HepG2 (cell line): ENCODE results near the gene UGT1A8. TPM values are rescaled to one million over a fixed set of nuclear protein-coding genes. Genes with fewer than 3 reads are reported as not detected.

Experiments used
- ARHGAP35 ChIP-seq: sonication (generic); formaldehyde crosslinking; IDR thresholded peaks from 2 replicates; pipeline ENCODE4 v1.9.0; 2022; ENCODE audit warnings: mild to moderate bottlenecking, inconsistent platforms, moderate library complexity, missing genetic modification reagents, borderline replicate concordance
- ATF4 ChIP-seq, 2 experiments: fragments of 450-650 bp in 1 of 2; sonication (generic) in 1 of 2; formaldehyde crosslinking; IDR thresholded peaks; 2 replicates each; pipeline versions ENCODE4 v1.5.0 to v1.8.0; 2020 to 2022; ENCODE audit warnings: mild to moderate bottlenecking in 1 of 2, missing genetic modification reagents in 1 of 2
- ATRX ChIP-seq: sonication (generic); formaldehyde crosslinking; IDR thresholded peaks from 2 replicates; pipeline ENCODE4 v1.4.0; 2020; ENCODE audit warnings: missing genetic modification reagents, borderline replicate concordance
- JUND ChIP-seq: sonication (generic); formaldehyde crosslinking; IDR thresholded peaks from 2 replicates; pipeline ENCODE4 v1.8.0; 2022; ENCODE audit warnings: mild to moderate bottlenecking, missing genetic modification reagents
- KIAA2018 ChIP-seq: sonication (generic); formaldehyde crosslinking; IDR thresholded peaks from 2 replicates; pipeline ENCODE4 v1.5.0; 2020; ENCODE audit warnings: mild to moderate bottlenecking, missing genetic modification reagents, borderline replicate concordance
- MEIS2 ChIP-seq: sonication (generic); formaldehyde crosslinking; IDR thresholded peaks from 2 replicates; pipeline ENCODE4 v1.9.0; 2021; ENCODE audit warnings: mild to moderate bottlenecking, missing genetic modification reagents
- NFIB ChIP-seq: sonication (generic); formaldehyde crosslinking; IDR thresholded peaks from 2 replicates; pipeline ENCODE4 v1.9.0; 2021; ENCODE audit warnings: missing genetic modification reagents, mild to moderate bottlenecking, borderline replicate concordance
- PLRG1 ChIP-seq: fragments of 450-650 bp; conservative IDR thresholded peaks from 2 replicates; pipeline ENCODE4 v1.6.1; 2016
- PRPF4 ChIP-seq: fragments of 200-400 bp; formaldehyde crosslinking; IDR thresholded peaks from 2 replicates; pipeline ENCODE4 v1.6.1; 2016; ENCODE audit warnings: low read length, low read depth; ENCODE audit not compliant: poor library complexity, severe bottlenecking
- RBM22 ChIP-seq: fragments of 200-400 bp; formaldehyde crosslinking; optimal IDR thresholded peaks from 2 replicates; pipeline ENCODE3; 2017; ENCODE audit warnings: mild to moderate bottlenecking, low read length, moderate library complexity
- RFX3 ChIP-seq: IDR thresholded peaks from 2 replicates; pipeline ENCODE4 v1.6.1; 2016; ENCODE audit warnings: missing biosample characterization, missing genetic modification reagents
- SAFB2 ChIP-seq: sonication (generic); formaldehyde crosslinking; IDR thresholded peaks from 2 replicates; pipeline ENCODE4 v1.5.1; 2020; ENCODE audit warnings: missing genetic modification reagents, low read depth, mild to moderate bottlenecking, borderline replicate concordance
- SIN3B ChIP-seq: fragments of 150-350 bp; IDR thresholded peaks from 2 replicates; pipeline ENCODE4 v1.6.1; 2014; ENCODE audit warnings: low read length
- TCF12 ChIP-seq, 2 experiments: fragments of 450-650 bp in 1 of 2; sonication (generic) in 1 of 2; formaldehyde crosslinking in 1 of 2; IDR thresholded peaks; 2 replicates each; pipeline versions ENCODE4 v1.6.1 to v1.8.0; 2017 to 2022; ENCODE audit warnings: antibody characterized with exemption in 1 of 2, mild to moderate bottlenecking in 1 of 2, missing genetic modification reagents in 1 of 2, moderate library complexity in 1 of 2
- ZNF331 ChIP-seq: sonication (generic); formaldehyde crosslinking; IDR thresholded peaks from 2 replicates; pipeline ENCODE4 v1.4.0; 2020; ENCODE audit warnings: missing genetic modification reagents
- ZNF703 ChIP-seq: sonication (generic); formaldehyde crosslinking; IDR thresholded peaks from 2 replicates; pipeline ENCODE4 v1.5.1; 2020; ENCODE audit warnings: missing genetic modification reagents, mild to moderate bottlenecking, moderate library complexity, borderline replicate concordance
- polyA plus RNA-seq, 8 experiments: library from polyadenylated mRNA; depleted of rRNA in 3 of 8; stranded (reverse) in 7 of 8; unstranded in 1 of 8; fragments of >200 nt; fragmentation: Illumina TruSeq in 4 of 8; extraction: Trizol in 4 of 8; gene quantifications; 2 replicates each; pipeline versions ENCODE4 v1.2.1 to v1.2.3, GENCODE V29; 2011 to 2016; ENCODE audit warnings: low read depth in 4 of 8, missing spikeins in 1 of 8, mixed read lengths in 1 of 8; ENCODE audit not compliant: insufficient read depth in 1 of 8
- total RNA-seq, 5 experiments: library from RNA; depleted of rRNA; stranded (reverse); fragments of >200 nt; fragmentation: Illumina TruSeq; extraction: Trizol; gene quantifications; 2 replicates each; pipeline ENCODE4 v1.2.3, GENCODE V29; 2016; ENCODE audit warnings: low read depth in 1 of 5

UGT1A8 gene
- total and polyA plus RNA-seq, 2 of the 13 experiments (the other 11 are each of a cell fraction or from before 2014, with no cell fraction given), result not detected

GRCh38 chr2:233571001-233571400 is 46.4 kb upstream of the UGT1A8 start (continued):
- TF ChIP-seq KIAA2018 (CRISPR knock-in tag) (no peak), ATF4 (CRISPR knock-in tag; IDR thresholded peaks at IDR 0.05) (no peak), ARHGAP35 (CRISPR knock-in tag) (no peak), MEIS2 (CRISPR knock-in tag) (no peak), PLRG1 (no peak), RBM22 (no peak), ATRX (CRISPR knock-in tag) (no peak), ZNF331 (CRISPR knock-in tag) (no peak), SAFB2 (CRISPR knock-in tag) (no peak), JUND (CRISPR knock-in tag) (no peak), PRPF4 (no peak), RFX3 (CRISPR knock-in tag) (no peak), TCF12 (IDR thresholded peaks at IDR 0.05) (no peak), TCF12 (CRISPR knock-in tag; IDR thresholded peaks at IDR 0.05) (no peak), NFIB (CRISPR knock-in tag) (no peak), ZNF703 (no peak), SIN3B (no peak)
